Measurements from ENCODE around the gene CFAP74. TPM values are rescaled to one million over a fixed set of nuclear protein-coding genes. Genes with fewer than 3 reads are reported as not detected.

Gene CFAP74
- total and polyA plus RNA-seq, 2 donors (not counting 3 experiments of a cell fraction or from before 2014, with no cell fraction given), result not detected

GRCh38 chr1:2014741-2015735 is 11.5 kb upstream of the CFAP74 start:
- Histone ChIP-seq H2AFZ (ENCODE audit: low read depth, low read length) (no peak overlapping the region), H3K9me3 (replicated peaks; ENCODE audit: control insufficient read depth, insufficient read depth, low read length) (no peaks in the 10 kb centered on the region), H3K4me3 (replicated peaks in 1 of 3; ENCODE audit: insufficient read depth in 1 of 3, low read depth in 1 of 3, low read length in 3 of 3) (no peak overlapping the region), H3K79me2 (ENCODE audit: control insufficient read depth, insufficient read depth, low read length) (no peaks in the 10 kb centered on the region), H3K27ac (ENCODE audit: insufficient read depth, low read depth, low read length) (no peak overlapping the region), H4K20me1 (replicated peaks; ENCODE audit: control insufficient read depth, extremely low read depth, insufficient read depth, low read length) (no peaks in the 10 kb centered on the region), H3K36me3 (ENCODE audit: control insufficient read depth in 2 of 2, extremely low read depth in 1 of 2, insufficient read depth in 2 of 2, low read length in 2 of 2) (no peaks in the 10 kb centered on the region), H3K9ac (replicated peaks; ENCODE audit: extremely low read depth, insufficient read depth, low read length) (no peak overlapping the region), H3K4me2 (ENCODE audit: insufficient read depth, low read length) (no peak overlapping the region), H3K4me1 (ENCODE audit: control insufficient read depth, extremely low read depth, insufficient read depth, low read length) (no peaks in the 10 kb centered on the region), H3K9me1 (replicated peaks; ENCODE audit: control insufficient read depth, extremely low read depth, insufficient read depth, low read length) (no peaks in the 10 kb centered on the region), H3K27me3 (ENCODE audit: control insufficient read depth in 2 of 2, insufficient read depth in 2 of 2, low read length in 2 of 2) (peaks cover 15 to 20% of the 10 kb centered on the region in 2 experiments)
- ChIA-PET POLR2A (no interaction called here), CTCF (no interaction called here)
- DNase-seq (ENCODE audit: low read depth, low spot score), result no peak
- intact Hi-C loops (cut with micrococcal nuclease) (no loop called here), dilution Hi-C loops (cut with MboI; ENCODE audit: extremely low pct_ligation_motif_present, low sequenced_read_pairs) (no loop called here)
- no TSS peak for BruUV-seq (replicated peaks)
- TF ChIP-seq POLR2AphosphoS5 (IDR thresholded peaks at IDR 0.05; ENCODE audit: insufficient read depth, low read depth, low read length), result no peak
- TF ChIP-seq MYC (IDR thresholded peaks at IDR 0.05; ENCODE audit: low read depth, low read length), result no peak
- TF ChIP-seq FOS (IDR thresholded peaks at IDR 0.05; ENCODE audit: borderline replicate concordance, insufficient read depth, low read length), result no peak
- no peak for TF ChIP-seq JUN (IDR thresholded peaks at IDR 0.05; ENCODE audit: borderline replicate concordance, insufficient read depth, insufficient read length, low read depth)
- TF ChIP-seq, protein P1, sequence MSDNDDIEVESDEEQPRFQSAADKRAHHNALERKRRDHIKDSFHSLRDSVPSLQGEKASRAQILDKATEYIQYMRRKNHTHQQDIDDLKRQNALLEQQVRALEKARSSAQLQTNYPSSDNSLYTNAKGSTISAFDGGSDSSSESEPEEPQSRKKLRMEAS (IDR thresholded peaks at IDR 0.05; ENCODE audit: insufficient read depth, insufficient read length), result no peak
- TF ChIP-seq EZH2 (IDR thresholded peaks at IDR 0.05; ENCODE audit: borderline replicate concordance, low read depth, low read length, severe bottlenecking), result no peak
- no peak for TF ChIP-seq POLR2A (IDR thresholded peaks at IDR 0.05; ENCODE audit: low read depth, low read length)
- TF ChIP-seq GATA2 (IDR thresholded peaks at IDR 0.05; ENCODE audit: insufficient read depth, insufficient read length, low read depth, low read length), result no peak
- TF ChIP-seq CTCF (IDR thresholded peaks at IDR 0.05; ENCODE audit: extremely low read depth in 1 of 2, insufficient read depth in 1 of 2, low read depth in 1 of 2, low read length in 2 of 2), result no peak
- peak; percentile 52 for FAIRE-seq

Data from endothelial cell of umbilical vein (primary cell).